Omental fat pad (tissue), 4 donors: Measurements from ENCODE around the gene THBS3. TPM values are rescaled to one million over a fixed set of nuclear protein-coding genes. Genes with fewer than 3 reads are reported as not detected.
"Not testable (repeated sequence)": the region's sequence is repeated elsewhere in the genome, so short reads cannot be mapped to it uniquely, and the experiment has no call there.

Experiments
- ATAC-seq: fragments of 150-250 bp; one replicate; pipeline ENCODE4 v1.9.1; 2016; ENCODE audit warnings: mild to moderate bottlenecking, moderate library complexity; ENCODE audit not compliant: low FRiP score
- DNase-seq: peaks from one replicate; pipeline ENCODE4 v3.0.0-alpha.2; 2019; ENCODE audit warnings: low spot score
- total RNA-seq, 4 donors: library from RNA; depleted of rRNA; stranded (reverse); fragments of >200 nt; gene quantifications; one replicate each; pipeline ENCODE4 v1.1.0, GENCODE V29; 2016
- TF ChIP-seq, protein P1 (sequence below), 3 donors: fragments of 450-650 bp; IDR thresholded peaks; one replicate each; pipeline ENCODE4 v1.5.1; 2016 to 2017; ENCODE audit warnings: antibody characterized with exemption in 3 of 3, mild to moderate bottlenecking in 3 of 3, moderate library complexity in 2 of 3

The THBS3 gene
- total RNA-seq, 4 donors from 2014 or later = 11.3 to 32.2 (median 25.0) TPM

DNA sequence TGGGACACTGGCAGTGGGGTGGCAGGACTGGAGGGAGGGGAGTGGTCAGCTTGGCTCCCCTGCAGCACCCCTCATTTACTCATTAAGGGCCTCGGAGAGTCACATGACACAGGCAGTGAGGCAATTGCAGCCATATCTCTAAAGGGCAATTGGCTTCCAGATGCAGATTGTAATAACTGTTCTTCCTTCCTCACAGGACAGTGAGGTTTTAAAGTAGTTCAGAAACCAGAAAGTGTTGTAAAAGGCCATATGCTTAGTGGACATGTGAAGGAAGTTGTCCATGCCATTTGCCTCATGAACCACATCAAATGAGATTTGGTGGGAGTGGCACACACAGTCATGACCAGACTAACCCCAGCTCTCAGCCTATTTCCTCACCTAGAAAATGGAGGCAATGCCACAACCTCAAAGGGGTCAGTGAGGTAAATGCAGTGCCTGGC is 11.9 kb upstream of the THBS3 start:
- TF ChIP-seq, protein P1, sequence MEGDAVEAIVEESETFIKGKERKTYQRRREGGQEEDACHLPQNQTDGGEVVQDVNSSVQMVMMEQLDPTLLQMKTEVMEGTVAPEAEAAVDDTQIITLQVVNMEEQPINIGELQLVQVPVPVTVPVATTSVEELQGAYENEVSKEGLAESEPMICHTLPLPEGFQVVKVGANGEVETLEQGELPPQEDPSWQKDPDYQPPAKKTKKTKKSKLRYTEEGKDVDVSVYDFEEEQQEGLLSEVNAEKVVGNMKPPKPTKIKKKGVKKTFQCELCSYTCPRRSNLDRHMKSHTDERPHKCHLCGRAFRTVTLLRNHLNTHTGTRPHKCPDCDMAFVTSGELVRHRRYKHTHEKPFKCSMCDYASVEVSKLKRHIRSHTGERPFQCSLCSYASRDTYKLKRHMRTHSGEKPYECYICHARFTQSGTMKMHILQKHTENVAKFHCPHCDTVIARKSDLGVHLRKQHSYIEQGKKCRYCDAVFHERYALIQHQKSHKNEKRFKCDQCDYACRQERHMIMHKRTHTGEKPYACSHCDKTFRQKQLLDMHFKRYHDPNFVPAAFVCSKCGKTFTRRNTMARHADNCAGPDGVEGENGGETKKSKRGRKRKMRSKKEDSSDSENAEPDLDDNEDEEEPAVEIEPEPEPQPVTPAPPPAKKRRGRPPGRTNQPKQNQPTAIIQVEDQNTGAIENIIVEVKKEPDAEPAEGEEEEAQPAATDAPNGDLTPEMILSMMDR (IDR thresholded peaks at IDR 0.05) = no peak
- DNase-seq = no peak
- ATAC-seq = peak; percentile 42

DNA sequence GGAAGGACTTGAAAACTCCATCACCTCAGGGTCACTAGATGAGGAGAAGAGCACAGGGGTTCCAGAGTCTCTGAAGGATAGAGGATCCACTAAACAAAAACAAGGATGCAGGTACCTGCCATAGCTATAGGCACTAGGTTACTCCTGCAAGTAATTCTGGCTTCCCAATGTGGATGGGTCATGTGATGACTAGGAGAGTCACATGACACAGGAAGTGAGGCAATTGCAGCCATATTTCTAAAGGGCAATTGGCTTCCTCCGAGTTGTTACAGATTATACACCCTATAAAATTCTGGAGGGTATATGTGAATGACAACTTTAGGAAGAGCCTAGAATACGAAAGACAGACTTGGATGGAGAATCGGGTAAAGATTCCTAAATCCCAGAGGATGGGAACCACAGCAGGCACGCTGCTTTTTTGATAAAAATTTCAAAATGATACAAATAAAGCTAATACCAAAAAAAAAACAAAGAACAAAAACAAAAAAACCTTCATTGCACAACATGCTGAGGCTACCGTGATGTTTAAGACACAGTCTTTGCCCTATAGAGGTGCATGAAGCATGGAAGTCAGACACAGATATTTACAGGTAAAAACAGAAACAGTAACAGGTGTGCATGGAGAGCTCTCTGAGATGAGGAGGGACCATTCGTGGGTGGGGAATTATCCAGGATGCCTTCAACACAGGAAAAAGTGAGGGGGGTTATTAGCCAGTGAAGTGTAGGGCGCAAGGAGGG is 11.3 kb upstream of the THBS3 start:
- DNase-seq (peak; percentile 63), ATAC-seq (no peak)
- TF ChIP-seq, protein P1 (IDR thresholded peaks at IDR 0.05) = no peak

DNA sequence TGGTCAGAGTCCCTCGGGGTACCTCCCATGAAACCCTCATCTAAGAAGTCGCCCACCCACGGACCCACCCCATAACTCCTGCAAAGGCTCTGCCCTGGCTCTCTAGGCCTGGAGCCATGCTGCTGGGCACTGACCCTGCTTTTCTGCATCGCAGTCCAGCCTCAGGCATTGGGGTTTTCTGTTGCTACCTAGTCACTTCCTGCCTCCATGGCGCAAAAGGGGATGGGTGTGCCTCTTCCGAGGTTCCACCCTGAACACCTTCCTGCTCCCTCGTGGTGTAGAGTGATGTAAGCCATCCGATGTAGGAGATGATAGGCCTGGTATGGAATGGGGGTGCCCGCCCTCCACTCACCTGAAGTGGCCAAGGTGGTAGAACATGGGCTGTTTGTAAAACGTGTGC is 7.0 kb upstream of the THBS3 start:
- DNase-seq, ATAC-seq: not testable (repeated sequence)

DNA sequence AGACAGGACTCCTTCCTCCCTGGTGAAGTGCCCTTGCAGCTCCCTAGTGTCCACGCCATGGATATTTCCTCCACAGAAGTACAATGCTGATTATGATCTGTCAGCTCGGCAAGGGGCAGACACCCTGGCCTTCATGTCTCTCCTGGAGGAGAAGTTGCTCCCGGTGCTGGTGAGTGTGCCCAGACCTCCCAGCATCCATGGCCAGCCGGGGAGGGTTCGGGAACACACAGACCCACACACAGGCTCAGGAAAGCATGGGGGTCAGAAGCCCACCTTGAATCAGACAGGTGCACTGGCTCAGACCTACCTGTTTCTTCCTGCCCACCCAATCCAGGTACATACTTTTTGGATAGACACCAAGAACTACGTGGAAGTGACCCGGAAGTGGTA is 4.3 kb upstream of the THBS3 start:
- not testable (repeated sequence) for DNase-seq, ATAC-seq

DNA sequence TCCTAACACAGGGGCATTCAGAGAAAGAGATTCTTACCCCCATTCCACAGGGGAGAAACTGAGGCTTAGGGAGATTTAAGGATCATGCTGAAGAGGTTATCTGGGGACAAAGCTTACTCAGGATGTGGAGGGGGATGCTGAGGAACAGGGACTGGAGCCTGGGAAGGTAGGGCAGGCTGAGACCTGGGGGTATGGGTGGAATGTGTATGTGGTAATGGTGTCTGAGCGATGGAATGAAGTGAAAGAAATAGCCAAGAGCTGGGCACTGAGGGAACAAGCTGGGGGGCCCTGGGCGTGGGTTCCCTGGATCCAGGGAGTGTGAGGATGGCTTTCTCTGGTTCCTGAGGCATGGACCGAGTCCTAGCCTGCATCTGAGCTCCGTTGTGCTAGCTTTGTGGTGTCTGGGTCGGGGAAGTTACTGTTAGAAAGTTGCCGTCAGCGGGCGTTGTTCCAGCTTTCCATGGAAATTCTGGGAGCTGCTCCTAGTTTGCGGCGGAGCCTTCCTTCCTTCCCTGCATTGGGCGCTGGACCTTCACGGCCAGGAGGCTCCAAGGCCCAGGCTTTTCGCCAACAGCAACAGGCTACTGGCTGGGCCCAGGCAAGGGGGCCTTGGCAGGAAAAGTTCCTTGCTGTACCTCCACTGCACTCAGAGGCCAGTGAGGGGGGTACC is 3.8 kb upstream of the THBS3 start:
- DNase-seq, ATAC-seq: not testable (repeated sequence)

DNA sequence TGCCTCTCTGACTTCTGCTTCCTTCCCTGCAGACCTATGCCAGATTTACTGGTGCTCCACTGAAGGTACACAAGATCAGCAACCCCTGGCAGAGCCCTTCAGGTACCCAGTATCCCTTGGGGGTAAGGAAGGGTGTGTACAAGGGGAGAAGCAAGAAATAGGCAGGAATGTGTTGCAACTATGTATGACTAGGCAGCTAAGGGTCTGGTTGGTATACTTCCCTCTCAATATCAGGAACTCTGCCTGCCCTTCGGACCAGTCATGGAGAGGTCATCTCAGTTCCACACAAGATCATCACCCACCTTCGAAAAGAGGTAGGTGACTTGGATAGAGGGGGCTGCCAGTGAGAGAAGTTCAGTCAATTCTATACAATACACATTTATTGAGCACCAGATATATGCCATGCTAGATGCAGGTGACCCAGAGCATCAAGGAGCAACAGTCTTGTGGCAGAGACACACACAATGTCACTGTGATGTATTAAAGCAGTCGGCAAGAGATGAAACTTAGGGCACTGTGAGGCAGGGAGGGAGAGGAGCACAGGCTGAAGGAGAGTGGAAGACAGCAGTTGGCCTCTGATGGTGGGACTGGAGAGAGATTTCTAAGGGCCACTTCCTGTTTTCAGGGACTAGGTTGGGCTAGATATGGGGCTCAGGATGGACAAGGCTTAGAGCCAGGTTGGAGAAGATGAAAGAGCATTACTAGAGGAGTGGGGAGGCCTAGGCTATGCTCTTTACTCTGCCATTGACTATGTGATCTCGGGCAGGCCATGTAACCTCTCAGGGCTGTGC is 2.8 kb upstream of the THBS3 start:
- DNase-seq (no peak), ATAC-seq (no peak)
- TF ChIP-seq, protein P1 (IDR thresholded peaks at IDR 0.05) = no peak

DNA sequence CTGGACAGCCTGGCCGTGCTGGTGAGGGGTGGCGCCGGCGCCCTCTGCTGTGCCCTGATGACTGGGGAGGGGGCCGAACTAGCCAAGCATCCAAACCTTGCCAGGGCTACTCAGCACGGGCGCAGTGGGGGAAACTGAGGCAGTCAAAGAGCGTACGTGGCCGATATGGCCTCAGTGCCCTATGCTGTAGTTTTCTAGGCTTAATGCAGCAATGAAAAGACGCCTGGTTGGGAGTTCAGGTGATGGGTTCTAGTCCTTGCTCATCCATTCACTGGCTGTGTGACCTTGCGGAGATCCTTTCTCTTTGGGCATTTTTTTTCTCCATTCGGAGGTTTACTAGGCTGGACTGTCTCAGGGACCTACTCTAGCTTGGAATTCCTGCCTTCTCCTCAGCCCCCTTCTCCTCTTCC is 1.6 kb upstream of the THBS3 start:
- no peak for DNase-seq
- ATAC-seq = no peak
- TF ChIP-seq, protein P1 (IDR thresholded peaks at IDR 0.05) = no peak

DNA sequence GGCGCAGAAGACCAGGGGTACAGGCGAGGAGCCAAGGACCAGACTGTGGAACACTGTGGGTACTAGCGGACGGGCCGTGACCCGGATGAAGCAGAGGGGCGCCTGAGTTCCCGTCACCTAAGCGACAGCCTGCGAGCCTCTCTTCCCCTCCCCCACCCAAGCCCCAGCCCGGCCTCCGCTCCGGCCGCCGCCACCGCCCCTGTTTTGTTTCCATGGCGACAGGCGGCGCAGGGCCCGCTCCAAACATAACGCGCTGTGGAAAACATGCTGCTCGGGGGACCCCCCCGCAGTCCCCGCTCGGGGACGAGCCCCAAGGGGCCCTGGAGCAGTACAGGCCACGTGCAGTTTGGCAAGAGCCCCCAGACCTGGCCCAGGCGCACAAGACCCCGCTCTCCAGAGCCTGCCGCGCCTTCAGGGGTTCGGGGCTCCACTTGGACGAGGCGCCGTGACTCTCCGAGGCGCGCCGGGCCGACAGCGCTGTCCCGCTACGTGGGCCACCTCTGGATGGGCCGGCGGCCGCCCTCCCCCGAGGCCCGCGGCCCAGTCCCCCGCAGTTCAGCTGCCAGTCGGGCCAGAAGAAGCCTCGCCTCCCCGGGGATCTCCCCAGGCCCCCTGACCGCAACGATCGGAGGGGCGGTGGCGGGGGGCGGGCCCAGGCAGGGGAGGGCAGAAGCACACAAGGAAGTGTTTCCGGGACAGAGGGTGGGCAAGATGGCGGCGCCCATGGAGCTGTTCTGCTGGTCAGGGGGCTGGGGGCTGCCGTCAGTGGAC is 1.0 kb upstream of the THBS3 start, which contains the start of gene MTX1:
Gene MTX1 (plus strand): TSS at position 155 of the 771 bp plus-strand sequence. CDS start 110 bp downstream, at position 265.
- TF ChIP-seq, protein P1 (IDR thresholded peaks at IDR 0.05) = peak in 1 of 3 donors; percentile 12
- ATAC-seq (peak; percentile 81), DNase-seq (peak; percentile 68)
